Right kidney (tissue), 1 donor: ENCODE measurements around the gene GDF10.

Source experiments
- DNase-seq: peaks from one replicate; pipeline ENCODE4 v3.0.0-alpha.2; 2016

Gene GDF10

GRCh38 chr10:47354165-47354564, 54.2 kb downstream of the GDF10 start:
- no peak for DNase-seq

GRCh38 chr10:47354900-47355299, 54.9 kb downstream of the GDF10 start:
- DNase-seq = no peak

- DNase-seq = no peak
These were observed 56.7 kb downstream of the GDF10 start for GRCh38 chr10:47356708-47357107.

- DNase-seq = no peak
These were observed 57.2 kb downstream of the GDF10 start for GRCh38 chr10:47357131-47357582.

GRCh38 chr10:47357911-47358310, 57.9 kb downstream of the GDF10 start:
- DNase-seq = no peak

GRCh38 chr10:47358457-47358856, 58.5 kb downstream of the GDF10 start:
- DNase-seq = no peak

GRCh38 chr10:47359101-47359500, 59.1 kb downstream of the GDF10 start:
- DNase-seq = no peak

GRCh38 chr10:47359626-47360418, 59.8 kb downstream of the GDF10 start:
- no peak for DNase-seq

GRCh38 chr10:47360419-47361040, 60.5 kb downstream of the GDF10 start:
- DNase-seq = no peak

- no peak for DNase-seq
These were observed 61.3 kb downstream of the GDF10 start for GRCh38 chr10:47361293-47361692.

GRCh38 chr10:47362199-47362598, 62.2 kb downstream of the GDF10 start:
- no peak for DNase-seq
